ENCODE results near the gene TUFM.

GRCh38 chr16:28829747-28830146 lies 16.4 kb downstream of the TUFM start:
- no peak for TF ChIP-seq CTCF (conservative IDR thresholded peaks at IDR 0.05)
- TF ChIP-seq EZH2 (IDR thresholded peaks at IDR 0.05; ENCODE audit: low read depth): no peak

All from PC-9 (cell line).